SK-N-MC (cell line): ENCODE results near the gene HBEGF.

Experiments
- EZH2 ChIP-seq: fragments of 200-600 bp; sonication (generic); IDR thresholded peaks from one replicate; pipeline ENCODE4 v1.6.1; 2017; ENCODE audit warnings: antibody characterized with exemption
- FOXP2 ChIP-seq: optimal IDR thresholded peaks from 2 replicates; pipeline ENCODE3; 2011; ENCODE audit warnings: mild to moderate bottlenecking, moderate library complexity; ENCODE audit not compliant: insufficient read depth; ENCODE audit errors: extremely low read length, control extremely low read depth

GRCh38 chr5:140297283-140297682 is 49.1 kb downstream of the HBEGF start:
- TF ChIP-seq EZH2 (no peak), FOXP2 (no peak)
